H1 (cell line): ENCODE results near the gene TXNIP. TPM values are rescaled to one million over a fixed set of nuclear protein-coding genes. Genes with fewer than 3 reads are reported as not detected.
A peak's percentile ranks its signal among the peaks of the same experiment; 100 is the strongest.

ENCODE experiments used
- CTCF ChIA-PET: fragments of 300-600 bp; sonication (Branson Sonifier 250); formaldehyde crosslinking; loops from one replicate; lab custom pipeline; 2021; ENCODE audit not compliant: partially characterized antibody; lab: Charles Lee
- POLR2A ChIA-PET: fragments of 300-600 bp; sonication (Branson Sonifier 250); formaldehyde crosslinking; loops from one replicate; lab custom pipeline; 2021; ENCODE audit warnings: inconsistent platforms; ENCODE audit not compliant: partially characterized antibody; lab: Charles Lee
- DNase-seq, 2 experiments: peaks; one replicate each; pipeline versions ENCODE4 v3.0.0 to v3.0.0-alpha.2; 2010 to 2022; ENCODE audit warnings: low spot score in 2 of 2, low read depth in 1 of 2, mixed read lengths in 1 of 2
- FAIRE-seq: peaks from 2 replicates; lab custom pipeline; 2011; peaks lifted over from hg19 to GRCh38; lab: Jason Lieb, UNC
- H2AFZ ChIP-seq: 2 replicates; pipeline ENCODE4 v1.8.1; 2012; ENCODE audit warnings: low read length, inconsistent platforms
- H2AK5ac ChIP-seq: 2 replicates; pipeline ENCODE4 v1.6.1; 2013; ENCODE audit warnings: low read depth, low read length
- H2BK120ac ChIP-seq: replicated peaks from 2 replicates; pipeline ENCODE3; 2013; ENCODE audit warnings: low read depth, low read length, inconsistent platforms
- H2BK12ac ChIP-seq: 2 replicates; pipeline ENCODE4 v1.6.1; 2013; ENCODE audit warnings: low read depth, low read length
- H2BK15ac ChIP-seq: 2 replicates; pipeline ENCODE4 v1.6.1; 2013; ENCODE audit warnings: low read length
- H2BK20ac ChIP-seq: 2 replicates; pipeline ENCODE4 v1.6.1; 2013; ENCODE audit warnings: low read length
- H2BK5ac ChIP-seq: 2 replicates; pipeline ENCODE4 v1.6.1; 2013; ENCODE audit warnings: low read depth, low read length
- H3K14ac ChIP-seq: 2 replicates; pipeline ENCODE4 v1.6.1; 2013; ENCODE audit warnings: inconsistent platforms; ENCODE audit not compliant: insufficient read length
- H3K18ac ChIP-seq: 2 replicates; pipeline ENCODE4 v1.6.1; 2013; ENCODE audit warnings: low read length; ENCODE audit errors: extremely low read depth
- H3K23ac ChIP-seq: 2 replicates; pipeline ENCODE4 v1.6.1; 2013; ENCODE audit warnings: inconsistent platforms; ENCODE audit not compliant: insufficient read length
- H3K23me2 ChIP-seq: 2 replicates; pipeline ENCODE4 v1.6.1; 2013; ENCODE audit warnings: low read depth, low read length
- H3K27ac ChIP-seq: 2 replicates; pipeline ENCODE4 v1.6.1; 2011; ENCODE audit warnings: low read depth, low read length, inconsistent platforms
- H3K27me3 ChIP-seq, 4 experiments: replicated peaks in 1 of 4; 1 replicate in 1 of 4; 2 replicates in 3 of 4; pipeline versions ENCODE4 v1.6.1 to v1.8.1; 2011 to 2013; ENCODE audit warnings: low read length in 3 of 4, mild to moderate bottlenecking in 3 of 4, inconsistent platforms in 2 of 4, mixed read lengths in 2 of 4, moderate library complexity in 1 of 4; ENCODE audit not compliant: control insufficient read depth in 3 of 4, insufficient read depth in 3 of 4; ENCODE audit errors: extremely low read depth in 1 of 4
- H3K36me3 ChIP-seq, 4 experiments: 2 replicates each; pipeline versions ENCODE4 v1.6.1 to v1.8.1; 2011 to 2013; ENCODE audit warnings: mild to moderate bottlenecking in 4 of 4, low read length in 3 of 4, moderate library complexity in 2 of 4, control low read depth in 1 of 4, inconsistent platforms in 1 of 4; ENCODE audit not compliant: insufficient read depth in 4 of 4, control insufficient read depth in 2 of 4
- H3K4ac ChIP-seq: replicated peaks from 2 replicates; pipeline ENCODE3; 2013; ENCODE audit warnings: low read length, low read depth, mixed read lengths, inconsistent platforms; ENCODE audit not compliant: insufficient read length
- H3K4me1 ChIP-seq, 4 experiments: replicated peaks in 1 of 4; 1 replicate in 1 of 4; 2 replicates in 3 of 4; pipeline versions ENCODE4 v1.6.1 to v1.8.1; 2011 to 2013; ENCODE audit warnings: low read length in 3 of 4, inconsistent platforms in 2 of 4, mixed read lengths in 1 of 4; ENCODE audit not compliant: insufficient read depth in 4 of 4, control insufficient read depth in 3 of 4
- H3K4me2 ChIP-seq, 2 experiments: 2 replicates each; pipeline versions ENCODE4 v1.6.1 to v1.8.1; 2011 to 2013; ENCODE audit warnings: low read depth in 2 of 2, low read length in 2 of 2, control low read depth in 1 of 2, inconsistent platforms in 1 of 2, mild to moderate bottlenecking in 1 of 2; ENCODE audit not compliant: insufficient read depth in 1 of 2
- H3K4me3 ChIP-seq, 4 experiments: fragments of 200-600, 300-600 bp in 1 of 4; sonication (generic), shearing (Covaris generic), sonication (Bioruptor Twin) in 1 of 4; 2 replicates each; pipeline versions ENCODE4 v1.5.1 to v1.8.1; 2011 to 2016; ENCODE audit warnings: low read length in 4 of 4, low read depth in 3 of 4, control low read depth in 2 of 4, inconsistent platforms in 2 of 4, mild to moderate bottlenecking in 2 of 4, mixed read lengths in 1 of 4, moderate library complexity in 1 of 4; ENCODE audit not compliant: insufficient read depth in 2 of 4; ENCODE audit errors: extremely low read depth in 1 of 4
- H3K56ac ChIP-seq: replicated peaks from 2 replicates; pipeline ENCODE3; 2013; ENCODE audit warnings: low read depth, mild to moderate bottlenecking, mixed read lengths, low read length, inconsistent platforms; ENCODE audit not compliant: insufficient read length
- H3K79me1 ChIP-seq: 2 replicates; pipeline ENCODE4 v1.6.1; 2013; ENCODE audit warnings: low read depth, low read length, control low read depth
- H3K79me2 ChIP-seq, 2 experiments: 2 replicates each; pipeline versions ENCODE4 v1.6.1 to v1.8.1; 2012 to 2013; ENCODE audit warnings: low read length in 2 of 2, mild to moderate bottlenecking in 2 of 2, inconsistent platforms in 1 of 2; ENCODE audit not compliant: insufficient read depth in 2 of 2, control insufficient read depth in 1 of 2
- H3K9ac ChIP-seq, 4 experiments: replicated peaks in 1 of 4; 1 replicate in 1 of 4; 2 replicates in 3 of 4; pipeline versions ENCODE4 v1.6.1 to v1.8.1; 2011 to 2013; ENCODE audit warnings: low read depth in 3 of 4, low read length in 3 of 4, control low read depth in 2 of 4, mild to moderate bottlenecking in 2 of 4, moderate library complexity in 2 of 4, inconsistent platforms in 1 of 4; ENCODE audit errors: extremely low read depth in 1 of 4
- H3K9me3 ChIP-seq, 2 experiments: 2 replicates each; pipeline versions ENCODE4 v1.6.1 to v1.8.1; 2012 to 2013; ENCODE audit warnings: mild to moderate bottlenecking in 2 of 2, moderate library complexity in 2 of 2, control low read depth in 1 of 2, inconsistent platforms in 1 of 2, low read depth in 1 of 2, low read length in 1 of 2, mixed read lengths in 1 of 2; ENCODE audit not compliant: insufficient read depth in 2 of 2
- H4K20me1 ChIP-seq, 2 experiments: replicated peaks in 1 of 2; 2 replicates each; pipeline versions ENCODE3 to v1.8.1; 2011 to 2013; ENCODE audit warnings: inconsistent platforms in 2 of 2, low read length in 2 of 2, mild to moderate bottlenecking in 1 of 2; ENCODE audit not compliant: insufficient read depth in 2 of 2, control insufficient read depth in 1 of 2
- H4K5ac ChIP-seq: 2 replicates; pipeline ENCODE4 v1.6.1; 2013; ENCODE audit warnings: low read length, low read depth, mixed read lengths, inconsistent platforms; ENCODE audit not compliant: insufficient read length
- H4K8ac ChIP-seq: 2 replicates; pipeline ENCODE4 v1.8.0; 2013; ENCODE audit warnings: mild to moderate bottlenecking, moderate library complexity, low read length, inconsistent platforms; ENCODE audit not compliant: insufficient read depth; ENCODE audit errors: extremely low read depth
- H4K91ac ChIP-seq: replicated peaks from 2 replicates; pipeline ENCODE3; 2013; ENCODE audit warnings: low read length, mixed read lengths, inconsistent platforms; ENCODE audit not compliant: insufficient read length
- ASH2L ChIP-seq: fragments of 200-600, 300-600 bp; sonication (generic); IDR thresholded peaks from one replicate; pipeline ENCODE4 v1.7.1; 2017; ENCODE audit warnings: low read length
- ATF2 ChIP-seq: IDR thresholded peaks from 2 replicates; pipeline ENCODE4 v1.6.1; 2012; ENCODE audit warnings: low read length, inconsistent platforms
- ATF3 ChIP-seq: IDR thresholded peaks from 2 replicates; pipeline ENCODE4 v1.6.1; 2011; ENCODE audit warnings: low read depth, mild to moderate bottlenecking, low read length; ENCODE audit not compliant: insufficient read depth
- BACH1 ChIP-seq: IDR thresholded peaks from 2 replicates; pipeline ENCODE4 v1.6.1; 2012; ENCODE audit warnings: low read length, improper control_type of control experiment
- EGR1 ChIP-seq: IDR thresholded peaks from 2 replicates; pipeline ENCODE4 v1.6.1; 2011; ENCODE audit warnings: low read depth, low read length, borderline replicate concordance
- FOSL1 ChIP-seq: IDR thresholded peaks from 2 replicates; pipeline ENCODE4 v1.6.1; 2011; ENCODE audit warnings: mild to moderate bottlenecking, low read depth, low read length, moderate library complexity; ENCODE audit not compliant: insufficient read depth
- KDM1A ChIP-seq: fragments of 200-600, 300-600 bp; sonication (generic); IDR thresholded peaks from 2 replicates; pipeline ENCODE4 v1.7.1; 2016; ENCODE audit warnings: mild to moderate bottlenecking, low read length, borderline replicate concordance
- PHF8 ChIP-seq: fragments of 200-600 bp; sonication (generic); conservative IDR thresholded peaks from 2 replicates; pipeline ENCODE4 v1.7.1; 2012; ENCODE audit warnings: low read depth, mild to moderate bottlenecking, inconsistent platforms, low read length, moderate library complexity
- POU5F1 ChIP-seq: IDR thresholded peaks from 2 replicates; pipeline ENCODE4 v1.6.1; 2011; ENCODE audit warnings: low read depth, mild to moderate bottlenecking, low read length, moderate library complexity
- TCF12 ChIP-seq: IDR thresholded peaks from 2 replicates; pipeline ENCODE4 v1.6.1; 2011; ENCODE audit warnings: low read depth, mild to moderate bottlenecking, low read length
- WGBS, 2 experiments: shearing (Covaris generic) in 1 of 2; methylation state at CpG; one replicate each; pipeline versions ENCODE4 v1.1.6 to v1.1.7; 2013 to 2015; ENCODE audit warnings: low lambda C conversion rate in 2 of 2, mixed read lengths in 2 of 2, inconsistent platforms in 1 of 2, low coverage in 1 of 2, missing lambda C conversion rate in 1 of 2; ENCODE audit not compliant: insufficient replicate concordance in 2 of 2, insufficient coverage in 1 of 2, insufficient read length in 1 of 2; ENCODE audit errors: extremely low coverage in 1 of 2, missing lambda C conversion rate in 1 of 2; 5-methylcytosine and 5-hydroxymethylcytosine counted together
- polyA plus RNA-seq, 7 experiments: library from polyadenylated mRNA; depleted of rRNA in 3 of 7; stranded (reverse) in 5 of 7; unstranded in 2 of 7; fragments of >200 nt in 5 of 7; fragments of 200-250 nt in 2 of 7; gene quantifications; 1 replicate in 5 of 7; 2 replicates in 1 of 7; 4 replicates in 1 of 7; pipeline versions ENCODE4 v1.2.1 to v1.2.3, GENCODE V29; 2011 to 2013; ENCODE audit warnings: missing spikeins in 2 of 7, mixed read lengths in 2 of 7
- total RNA-seq: library from RNA; stranded (reverse); fragmentation: NEBNext Ultra II Directional; extraction: Animal tissue kit (Norgen Biotek cat#: 25700); gene quantifications from 2 replicates; pipeline ENCODE4 v1.2.1, GENCODE V29; 2021

Gene TXNIP
- total and polyA plus RNA-seq, 2 of the 8 experiments (the other 6 are each of a cell fraction or from before 2014, with no cell fraction given): 12.3 to 56.8 TPM

GRCh38 chr1:145997718-145998023, 1.3 kb upstream of the TXNIP start:
- Histone ChIP-seq H3K4me2 (peak overlapping the region; percentile 83 to 96; a peak in 3 of 4 replicates), H3K4me3 (peak overlapping the region in 1 of 4 experiments; percentile 96; a peak in 2 of 8 replicates), H3K14ac (no peak overlapping the region), H3K23me2 (peaks cover 9% of the 10 kb centered on the region), H3K79me2 (peaks cover 4 to 27% of the 10 kb centered on the region in 2 experiments; a peak in 3 of 4 replicates), H3K9me3 (no peaks in the 10 kb centered on the region), H3K27me3 (no peaks in the 10 kb centered on the region), H2BK120ac (no peak overlapping the region), H2AK5ac (no peak overlapping the region), H4K8ac (no peak overlapping the region), H3K27ac (no peak overlapping the region), H2BK12ac (no peak overlapping the region), H3K56ac (no peak overlapping the region), H4K91ac (no peak overlapping the region), H2AFZ (no peak overlapping the region), H3K4me1 (peaks cover 2 to 8% (median 6%) of the 10 kb centered on the region in 4 experiments; a peak in 4 of 7 replicates), H3K4ac (no peak overlapping the region), H3K18ac (no peak overlapping the region), H3K36me3 (peaks cover 17 to 28% (median 23%) of the 10 kb centered on the region in 4 experiments), H4K5ac (no peak overlapping the region), H2BK15ac (no peak overlapping the region), H3K23ac (no peak overlapping the region), H3K79me1 (peaks cover 6% of the 10 kb centered on the region; the same call in 1 of the 2 replicates), H3K9ac (no peak overlapping the region), H2BK20ac (no peak overlapping the region), H4K20me1 (peaks cover 0 to 2% of the 10 kb centered on the region in 2 experiments), H2BK5ac (no peak overlapping the region)
- FAIRE-seq (no peak), DNase-seq (no peak)
- TF ChIP-seq KDM1A: no peak
- no peak for TF ChIP-seq ATF3
- no peak for TF ChIP-seq TCF12
- no peak for TF ChIP-seq PHF8
- TF ChIP-seq BACH1: no peak
- no peak for TF ChIP-seq ATF2
- no peak for TF ChIP-seq EGR1
- TF ChIP-seq ASH2L: no peak
- TF ChIP-seq FOSL1: no peak
- TF ChIP-seq POU5F1: no peak
- 58% methylated on average over 3 of the region's 3 CpGs; no CpG with 5 or more reads in 1 of the 2 experiments for WGBS, 2 experiments
- ChIA-PET CTCF (interaction anchor here (0.6 to 1.9 kb wide), 7 partner anchors 10 to 38 kb away, joined by 3 to 17 read pairs (median 5); no protein-coding TSS in a partner anchor), POLR2A (interaction anchor here (0.9 to 13.4 kb wide), 8 partner anchors 11 to 139 kb away, joined by 3 to 218 read pairs (median 4); partner anchors contain the start of genes PIAS3 and RBM8A)
